Erythroblast (primary cell): Measurements from ENCODE around the gene ZNF880.

Source experiments
- DNase-seq, 2 experiments: peaks; one replicate each; lab custom pipeline; 2025; lab: John Stamatoyannopoulos, UW
- GATA1 ChIP-seq: IDR thresholded peaks from 2 replicates; pipeline ENCODE4 v1.6.1; 2011; ENCODE audit warnings: low read depth, mild to moderate bottlenecking, control low read depth, low read length, moderate library complexity
- POLR2A ChIP-seq: IDR thresholded peaks from 2 replicates; pipeline ENCODE4 v1.6.1; 2011; ENCODE audit warnings: mild to moderate bottlenecking, low read length

The ZNF880 gene

GRCh38 chr19:52397310-52398080, 27.8 kb downstream of the ZNF880 start, which contains the start of gene ZNF528:
ZNF528 (plus strand) TSS chr19:52397849; CDS start chr19:52402014, 4,165 bp downstream.
- TF ChIP-seq GATA1 (no peak), POLR2A (peak; percentile 39)
- DNase-seq = peak; percentile 78 to 82

- peak in 1 of 2 experiments; percentile 29 for DNase-seq
- TF ChIP-seq POLR2A (no peak), GATA1 (no peak)
Measured at GRCh38 chr19:52398081-52398441, 28.3 kb downstream of the ZNF880 start.

GRCh38 chr19:52410276-52410675, 40.6 kb downstream of the ZNF880 start:
- no peak for DNase-seq
- TF ChIP-seq POLR2A = no peak
- TF ChIP-seq GATA1 = no peak

GRCh38 chr19:52415711-52416110, 46.0 kb downstream of the ZNF880 start:
- TF ChIP-seq GATA1 (no peak), POLR2A (no peak)
- no peak for DNase-seq

- no peak for DNase-seq
Measured at GRCh38 chr19:52428937-52429336, 59.2 kb downstream of the ZNF880 start, which contains the start of gene ZNF534. ZNF534 (plus strand) TSS chr19:52429148; CDS start chr19:52431475, 2,327 bp downstream.

More at GRCh38 chr19:52428937-52429336, 59.2 kb downstream of the ZNF880 start, which contains the start of gene ZNF534:
- TF ChIP-seq POLR2A (no peak), GATA1 (no peak)
